LNCaP clone FGC (cell line): ENCODE results near the gene STC2.
"Not testable (repeated sequence)": the region's sequence is repeated elsewhere in the genome, so short reads cannot be mapped to it uniquely, and the experiment has no call there.

Experiments used
- DNase-seq: peaks from one replicate; pipeline ENCODE4 v3.0.0-alpha.2; 2011; ENCODE audit warnings: low read depth
- H3K4me3 ChIP-seq: 2 replicates; pipeline ENCODE4 v1.5.1; 2011; ENCODE audit warnings: mild to moderate bottlenecking, low read depth, low read length, control low read depth
- CTCF ChIP-seq: IDR thresholded peaks from 2 replicates; pipeline ENCODE4 v1.5.1; 2012; ENCODE audit warnings: mild to moderate bottlenecking; ENCODE audit not compliant: control insufficient read depth, insufficient read depth; ENCODE audit errors: extremely low read depth

The STC2 gene

DNA sequence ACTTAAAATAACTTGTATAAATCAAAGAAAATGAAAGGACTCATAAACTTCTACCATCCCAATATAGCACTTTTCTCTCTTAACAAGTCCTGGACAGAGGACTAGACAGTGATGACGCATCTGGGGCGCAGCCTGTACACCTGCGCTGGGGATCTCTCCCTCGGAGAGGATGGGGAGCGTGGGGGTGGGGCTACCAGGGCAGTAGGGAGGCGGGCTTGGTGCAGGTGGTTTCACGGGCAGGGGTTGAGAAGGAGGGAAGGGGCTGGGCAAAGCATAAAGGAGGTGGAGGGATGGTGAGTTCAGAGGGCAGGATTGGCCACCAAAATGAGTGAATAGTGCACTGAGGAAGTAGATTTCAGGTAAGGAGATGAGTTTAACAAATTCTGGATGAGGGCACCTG lies 41.1 kb downstream of the STC2 start:
- TF ChIP-seq CTCF, result no peak
- H3K4me3 ChIP-seq, result no peak overlapping the region
- no peak for DNase-seq

DNA sequence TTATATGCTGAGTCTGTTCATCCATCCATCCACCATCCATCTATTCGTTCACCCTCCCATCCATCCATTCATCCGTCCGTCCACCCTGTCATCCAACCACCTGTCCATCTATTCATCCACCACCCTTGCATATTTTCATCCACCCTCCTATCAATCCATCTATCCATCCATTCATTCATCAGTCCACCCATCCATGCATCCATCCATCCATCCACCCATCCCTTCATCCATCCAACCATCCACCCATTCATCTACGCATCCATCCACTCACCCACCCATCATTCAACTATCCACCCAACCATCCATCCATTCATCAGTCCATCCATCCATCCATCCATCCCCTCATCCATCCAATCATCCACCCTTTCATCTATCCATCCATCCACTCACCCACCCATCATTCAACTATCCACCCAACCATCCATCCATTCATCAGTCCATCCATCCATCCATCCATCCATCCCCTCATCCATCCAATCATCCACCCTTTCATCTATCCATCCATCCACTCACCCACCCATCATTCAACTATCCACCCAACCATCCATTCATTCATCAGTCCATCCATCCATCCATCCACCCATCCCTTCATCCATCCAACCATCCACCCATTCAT lies 43.8 kb downstream of the STC2 start:
- not testable (repeated sequence) for H3K4me3 ChIP-seq, DNase-seq

GRCh38 chr5:173283318-173284288 lies 44.6 kb downstream of the STC2 start:
- H3K4me3 ChIP-seq, result peak overlapping the region; percentile 46
- peak; percentile 96 for TF ChIP-seq CTCF
- DNase-seq, result peak; percentile 58

DNA sequence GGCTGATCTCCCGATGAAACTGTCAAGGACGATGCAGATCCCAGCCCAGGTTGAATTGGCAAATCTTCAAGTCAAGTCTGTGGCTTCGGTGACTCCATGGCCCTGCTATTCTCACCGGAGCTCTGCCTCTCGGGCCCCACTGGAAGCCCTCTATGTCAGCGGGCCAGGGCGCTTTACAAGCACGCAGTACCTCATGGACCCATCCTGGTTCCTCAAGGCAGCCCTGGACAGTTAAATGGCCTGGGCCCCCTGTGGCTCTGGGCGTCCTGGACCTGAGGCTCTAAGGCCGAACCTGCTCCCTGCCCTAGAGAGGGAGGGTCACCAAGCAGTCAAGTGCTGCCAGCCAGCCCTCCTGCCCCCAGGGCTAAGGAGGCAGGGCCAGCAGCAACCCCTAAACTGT lies 45.3 kb downstream of the STC2 start:
- no peak for DNase-seq
- no peak for TF ChIP-seq CTCF
- peak overlapping the region; percentile 46 for H3K4me3 ChIP-seq

- DNase-seq, result no peak
- TF ChIP-seq CTCF, result peak; percentile 37
Measured at GRCh38 chr5:173281910-173282309, 46.3 kb downstream of the STC2 start.

GRCh38 chr5:173279166-173279565 lies 49.0 kb downstream of the STC2 start:
- TF ChIP-seq CTCF, result no peak
- no peak overlapping the region for H3K4me3 ChIP-seq
- no peak for DNase-seq

More at GRCh38 chr5:173281910-173282309, 46.3 kb downstream of the STC2 start:
- H3K4me3 ChIP-seq, result no peak overlapping the region

GRCh38 chr5:173278641-173279040 lies 49.6 kb downstream of the STC2 start:
- DNase-seq, result no peak
- no peak overlapping the region for H3K4me3 ChIP-seq
- TF ChIP-seq CTCF, result no peak
